HUES64 (cell line): Measurements from ENCODE around the gene RIMBP2.

Experiments
- H3K27ac ChIP-seq: 2 replicates; pipeline ENCODE4 v1.7.0; 2013; ENCODE audit warnings: low read depth, low read length, inconsistent platforms
- H3K27me3 ChIP-seq: 2 replicates; pipeline ENCODE4 v1.6.1; 2013; ENCODE audit warnings: mild to moderate bottlenecking, low read length; ENCODE audit not compliant: insufficient read depth
- H3K36me3 ChIP-seq: 2 replicates; pipeline ENCODE4 v1.6.1; 2013; ENCODE audit warnings: mild to moderate bottlenecking, low read length; ENCODE audit not compliant: insufficient read depth
- H3K4me1 ChIP-seq: 2 replicates; pipeline ENCODE4 v1.6.1; 2013; ENCODE audit warnings: mild to moderate bottlenecking, low read length, moderate library complexity; ENCODE audit not compliant: insufficient read depth
- H3K4me3 ChIP-seq: 2 replicates; pipeline ENCODE4 v1.5.1; 2013; ENCODE audit warnings: mild to moderate bottlenecking, low read length, moderate library complexity
- H3K9ac ChIP-seq: 2 replicates; pipeline ENCODE4 v1.6.1; 2013; ENCODE audit warnings: mild to moderate bottlenecking, low read depth, low read length
- H3K9me3 ChIP-seq: 2 replicates; pipeline ENCODE4 v1.6.1; 2013; ENCODE audit warnings: low read depth, low read length; ENCODE audit not compliant: insufficient read depth
- WGBS: fragments of 150-250, 120-280 bp; methylation state at CpG from one replicate; pipeline ENCODE4 v1.1.7; 2013; ENCODE audit warnings: missing lambda C conversion rate; 5-methylcytosine and 5-hydroxymethylcytosine counted together

RIMBP2 gene

DNA sequence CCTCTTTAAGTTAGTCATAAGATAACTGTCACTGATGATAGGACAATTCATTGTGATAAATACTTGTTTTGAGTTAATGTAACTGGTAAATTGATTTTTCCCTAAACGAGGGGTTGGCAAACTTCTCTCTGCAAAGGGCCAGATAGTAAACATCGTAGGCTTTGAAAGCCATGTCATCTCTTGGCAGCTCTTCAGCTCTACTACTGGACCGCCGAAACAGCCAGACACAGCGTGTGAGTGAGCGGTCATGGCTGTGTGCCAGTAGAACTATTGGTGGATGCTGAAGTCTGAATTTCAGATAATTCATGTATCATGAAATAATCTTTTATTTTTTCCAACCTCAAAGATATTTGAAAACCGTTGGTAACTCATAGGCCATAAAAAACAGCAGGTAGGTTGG, 368.5 kb downstream of the RIMBP2 start:
- 96% methylated on average over 7 of the region's 7 CpGs for WGBS
- Histone ChIP-seq H3K27me3 (no peaks in the 10 kb centered on the region; the same call in 1 of the 2 replicates), H3K27ac (no peak overlapping the region)

More for the DNA sequence above, 368.5 kb downstream of the RIMBP2 start:
- no peaks in the 10 kb centered on the region for H3K36me3 ChIP-seq
- H3K9me3 ChIP-seq: no peaks in the 10 kb centered on the region
- no peak overlapping the region for H3K9ac ChIP-seq
- H3K4me3 ChIP-seq: no peak overlapping the region
- H3K4me1 ChIP-seq: no peaks in the 10 kb centered on the region
